ENCODE results near the gene SCRN1.

Gene SCRN1

DNA sequence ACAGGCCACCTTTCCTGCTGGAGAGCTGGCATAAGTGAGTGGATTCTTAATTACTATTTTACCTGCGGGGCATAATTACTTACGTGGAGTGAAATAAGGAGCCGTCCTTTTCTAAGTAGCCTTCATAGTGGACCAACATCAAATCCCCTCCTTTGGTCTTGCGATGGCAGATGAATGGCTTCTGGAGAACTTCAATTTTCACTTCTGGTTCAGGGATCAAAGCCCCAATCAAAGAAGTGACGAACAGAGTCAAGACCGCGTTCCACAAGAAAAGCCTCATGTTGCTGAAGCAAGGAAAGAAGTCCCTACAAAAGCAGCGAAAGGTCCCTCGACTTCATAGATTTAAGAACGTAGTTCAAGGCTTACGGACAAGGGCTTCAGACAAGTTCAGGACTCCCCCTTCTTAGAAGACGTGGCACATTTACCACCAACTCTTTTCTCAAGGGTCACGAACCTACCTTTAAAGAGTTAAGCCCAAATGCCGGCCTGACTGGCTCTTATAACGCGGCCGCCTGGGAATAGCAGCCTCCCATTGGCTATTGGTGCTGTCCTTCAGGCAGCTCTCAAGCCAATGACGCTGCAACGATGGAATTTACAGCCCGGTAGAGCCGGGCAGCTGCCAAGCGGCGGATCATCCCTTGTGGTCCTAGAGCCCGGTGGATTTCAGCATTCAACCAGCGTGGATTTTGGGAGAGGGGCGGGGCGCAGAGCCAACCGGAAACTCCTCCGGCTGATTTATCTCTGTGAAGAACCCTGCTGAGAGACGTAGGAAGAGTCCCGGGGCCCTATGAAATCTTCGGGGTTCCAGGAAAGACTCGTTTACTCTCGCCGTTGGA lies 36.8 kb upstream of the SCRN1 start, which contains the start of gene FKBP14:
Gene FKBP14, minus strand, starts transcription at position 474 of the 836 bp plus-strand sequence. Its CDS starts 194 bp downstream, at position 280.
- no peaks in the 10 kb centered on the region for H3K36me3 ChIP-seq (ENCODE audit: control insufficient read depth, insufficient read depth, low read length)
- H3K9me3 ChIP-seq (ENCODE audit: control insufficient read depth, low read length) = no peaks in the 10 kb centered on the region
- no peaks in the 10 kb centered on the region for H3K27me3 ChIP-seq (ENCODE audit: control insufficient read depth, insufficient read depth, low read length)
- H3K4me1 ChIP-seq (ENCODE audit: control insufficient read depth, insufficient read depth, low read length) = no peaks in the 10 kb centered on the region
- H3K4me3 ChIP-seq (ENCODE audit: low read length) = peak within 1 kb of the TSS; percentile 43
- H3K9ac ChIP-seq (ENCODE audit: low read length) = peak within 1 kb of the TSS; percentile 69

GRCh38 chr7:30023524-30023923 lies 33.9 kb upstream of the SCRN1 start:
- H3K9me3 ChIP-seq (ENCODE audit: control insufficient read depth, low read length) = no peaks in the 10 kb centered on the region
- no peaks in the 10 kb centered on the region for H3K4me1 ChIP-seq (ENCODE audit: control insufficient read depth, insufficient read depth, low read length)
- H3K36me3 ChIP-seq (ENCODE audit: control insufficient read depth, insufficient read depth, low read length) = no peaks in the 10 kb centered on the region
- no peak overlapping the region for H3K4me3 ChIP-seq (ENCODE audit: low read length)
- H3K27me3 ChIP-seq (ENCODE audit: control insufficient read depth, insufficient read depth, low read length) = no peaks in the 10 kb centered on the region
- no peak overlapping the region for H3K9ac ChIP-seq (ENCODE audit: low read length)

DNA sequence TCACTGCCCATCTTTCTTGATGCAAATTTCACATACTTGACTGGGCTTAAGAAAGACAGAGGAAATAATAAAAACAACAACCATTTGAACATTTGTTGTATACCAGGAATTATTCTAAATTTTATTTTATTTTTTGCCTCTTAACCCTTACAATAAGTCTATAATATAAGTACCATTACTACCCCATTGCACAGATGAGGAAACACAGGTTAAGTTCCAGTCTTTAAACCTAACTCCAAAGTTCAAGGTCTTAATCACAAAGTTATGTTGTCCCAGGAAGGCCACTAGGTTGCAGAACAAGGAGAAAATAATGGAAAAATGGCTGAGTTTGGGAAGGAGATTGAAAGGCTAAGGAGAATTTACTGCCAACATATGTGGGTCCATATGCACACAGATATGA lies 33.4 kb upstream of the SCRN1 start:
- H3K4me1 ChIP-seq (ENCODE audit: control insufficient read depth, insufficient read depth, low read length) = no peaks in the 10 kb centered on the region
- H3K4me3 ChIP-seq (ENCODE audit: low read length) = no peak overlapping the region
- H3K9me3 ChIP-seq (ENCODE audit: control insufficient read depth, low read length) = no peaks in the 10 kb centered on the region
- no peak overlapping the region for H3K9ac ChIP-seq (ENCODE audit: low read length)
- H3K36me3 ChIP-seq (ENCODE audit: control insufficient read depth, insufficient read depth, low read length) = no peaks in the 10 kb centered on the region
- H3K27me3 ChIP-seq (ENCODE audit: control insufficient read depth, insufficient read depth, low read length) = no peaks in the 10 kb centered on the region

DNA sequence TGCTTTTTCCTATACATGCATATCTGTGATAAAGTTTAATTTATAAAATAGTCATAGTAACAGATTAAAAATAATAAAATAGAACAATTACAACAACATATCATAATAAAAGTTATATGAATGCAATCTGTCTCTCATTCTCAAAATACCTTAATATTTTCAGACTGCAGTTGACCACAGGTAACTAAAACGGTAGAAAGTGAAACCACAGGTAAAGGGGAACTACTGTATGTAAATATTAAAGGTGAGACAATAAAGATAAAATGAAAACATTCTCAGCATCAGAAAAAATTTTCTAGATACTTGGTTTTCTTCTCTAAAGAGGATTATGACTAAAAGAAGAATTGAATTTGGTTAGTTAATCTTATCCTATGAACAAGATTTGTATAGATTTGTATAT lies 30.9 kb upstream of the SCRN1 start:
- no peak overlapping the region for H3K4me3 ChIP-seq (ENCODE audit: low read length)
- H3K9ac ChIP-seq (ENCODE audit: low read length) = no peak overlapping the region
- H3K27me3 ChIP-seq (ENCODE audit: control insufficient read depth, insufficient read depth, low read length) = no peaks in the 10 kb centered on the region
- no peaks in the 10 kb centered on the region for H3K4me1 ChIP-seq (ENCODE audit: control insufficient read depth, insufficient read depth, low read length)
- no peaks in the 10 kb centered on the region for H3K9me3 ChIP-seq (ENCODE audit: control insufficient read depth, low read length)
- no peaks in the 10 kb centered on the region for H3K36me3 ChIP-seq (ENCODE audit: control insufficient read depth, insufficient read depth, low read length)

- H3K9ac ChIP-seq (ENCODE audit: low read length) = no peak overlapping the region
- H3K9me3 ChIP-seq (ENCODE audit: control insufficient read depth, low read length) = no peaks in the 10 kb centered on the region
- no peaks in the 10 kb centered on the region for H3K4me1 ChIP-seq (ENCODE audit: control insufficient read depth, insufficient read depth, low read length)
- no peaks in the 10 kb centered on the region for H3K36me3 ChIP-seq (ENCODE audit: control insufficient read depth, insufficient read depth, low read length)
- H3K27me3 ChIP-seq (ENCODE audit: control insufficient read depth, insufficient read depth, low read length) = no peaks in the 10 kb centered on the region
- no peak overlapping the region for H3K4me3 ChIP-seq (ENCODE audit: low read length)
These were observed 30.4 kb upstream of the SCRN1 start for GRCh38 chr7:30019960-30020359.

DNA sequence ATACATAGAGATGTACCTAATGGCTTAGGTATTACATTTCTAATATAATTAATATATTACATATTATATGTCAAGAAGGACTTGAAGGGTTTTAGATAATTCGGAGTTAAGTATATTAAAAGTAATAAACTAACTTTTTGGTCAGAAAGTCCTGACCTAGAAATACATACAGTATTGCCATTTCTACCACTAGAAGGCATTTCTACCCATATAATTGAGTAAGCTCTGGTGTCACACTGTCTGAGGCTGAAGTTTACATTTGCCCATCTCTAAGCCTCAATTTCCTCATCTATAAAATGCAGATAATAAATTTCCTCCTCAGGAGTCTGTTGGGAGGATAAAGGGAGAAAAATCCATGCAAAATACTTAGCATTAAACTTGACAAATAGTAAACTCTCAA lies 29.8 kb upstream of the SCRN1 start:
- Histone ChIP-seq H3K9ac (ENCODE audit: low read length) (no peak overlapping the region), H3K4me3 (ENCODE audit: low read length) (no peak overlapping the region), H3K9me3 (ENCODE audit: control insufficient read depth, low read length) (no peaks in the 10 kb centered on the region), H3K36me3 (ENCODE audit: control insufficient read depth, insufficient read depth, low read length) (no peaks in the 10 kb centered on the region), H3K27me3 (ENCODE audit: control insufficient read depth, insufficient read depth, low read length) (no peaks in the 10 kb centered on the region), H3K4me1 (ENCODE audit: control insufficient read depth, insufficient read depth, low read length) (no peaks in the 10 kb centered on the region)

- H3K9me3 ChIP-seq (ENCODE audit: control insufficient read depth, low read length) = no peaks in the 10 kb centered on the region
These were observed 28.9 kb upstream of the SCRN1 start for GRCh38 chr7:30018451-30018850.

DNA sequence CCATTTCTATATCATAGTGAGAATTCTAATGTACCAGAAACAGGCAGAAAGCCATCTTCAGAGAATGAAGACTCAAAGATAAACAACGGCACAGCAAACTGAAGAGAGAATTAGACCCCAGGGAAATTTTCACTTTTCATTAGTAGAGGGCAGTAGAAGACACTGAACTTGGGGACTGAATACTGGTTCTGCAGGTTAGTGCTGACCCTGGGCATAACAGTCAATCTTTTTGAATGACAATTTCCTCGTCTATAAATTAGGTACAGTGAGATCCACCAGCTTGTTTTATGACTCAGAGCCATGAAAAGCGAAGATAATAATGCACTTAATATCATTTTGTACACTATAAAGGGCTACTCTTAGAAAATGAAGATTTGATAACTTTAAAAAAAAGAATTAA lies 23.2 kb upstream of the SCRN1 start:
- Histone ChIP-seq H3K27me3 (ENCODE audit: control insufficient read depth, insufficient read depth, low read length) (no peaks in the 10 kb centered on the region), H3K36me3 (ENCODE audit: control insufficient read depth, insufficient read depth, low read length) (no peaks in the 10 kb centered on the region), H3K4me1 (ENCODE audit: control insufficient read depth, insufficient read depth, low read length) (no peaks in the 10 kb centered on the region), H3K4me3 (ENCODE audit: low read length) (no peak overlapping the region), H3K9ac (ENCODE audit: low read length) (no peak overlapping the region), H3K9me3 (ENCODE audit: control insufficient read depth, low read length) (no peaks in the 10 kb centered on the region)

More at GRCh38 chr7:30018451-30018850, 28.9 kb upstream of the SCRN1 start:
- H3K4me3 ChIP-seq (ENCODE audit: low read length) = no peak overlapping the region
- no peaks in the 10 kb centered on the region for H3K27me3 ChIP-seq (ENCODE audit: control insufficient read depth, insufficient read depth, low read length)
- no peaks in the 10 kb centered on the region for H3K36me3 ChIP-seq (ENCODE audit: control insufficient read depth, insufficient read depth, low read length)
- H3K4me1 ChIP-seq (ENCODE audit: control insufficient read depth, insufficient read depth, low read length) = no peaks in the 10 kb centered on the region
- H3K9ac ChIP-seq (ENCODE audit: low read length) = no peak overlapping the region

DNA sequence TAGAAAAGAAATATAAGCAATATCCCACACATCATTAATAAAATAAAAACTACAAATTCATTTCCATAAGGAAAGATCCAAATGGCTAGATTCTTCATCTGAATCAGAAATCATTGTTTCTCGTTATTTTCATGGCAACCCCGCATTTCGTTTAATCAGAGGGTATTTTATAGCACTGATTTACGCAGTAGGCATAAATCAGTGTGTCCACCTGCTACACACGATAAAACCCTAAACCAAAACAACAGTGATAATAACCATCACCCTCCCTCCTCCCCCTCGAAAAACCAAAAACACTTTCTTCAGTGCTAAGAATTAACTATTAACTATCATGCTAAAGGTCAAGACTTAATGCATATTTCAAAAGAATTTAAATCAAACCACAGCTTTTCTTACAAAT lies 20.4 kb upstream of the SCRN1 start:
- no peaks in the 10 kb centered on the region for H3K9me3 ChIP-seq (ENCODE audit: control insufficient read depth, low read length)
- H3K9ac ChIP-seq (ENCODE audit: low read length) = no peak overlapping the region
- H3K4me1 ChIP-seq (ENCODE audit: control insufficient read depth, insufficient read depth, low read length) = no peaks in the 10 kb centered on the region
- H3K4me3 ChIP-seq (ENCODE audit: low read length) = no peak overlapping the region
- no peaks in the 10 kb centered on the region for H3K27me3 ChIP-seq (ENCODE audit: control insufficient read depth, insufficient read depth, low read length)
- no peaks in the 10 kb centered on the region for H3K36me3 ChIP-seq (ENCODE audit: control insufficient read depth, insufficient read depth, low read length)

GRCh38 chr7:30005464-30005863 lies 15.9 kb upstream of the SCRN1 start:
- Histone ChIP-seq H3K4me3 (ENCODE audit: low read length) (no peak overlapping the region), H3K27me3 (ENCODE audit: control insufficient read depth, insufficient read depth, low read length) (no peaks in the 10 kb centered on the region), H3K9me3 (ENCODE audit: control insufficient read depth, low read length) (no peaks in the 10 kb centered on the region), H3K4me1 (ENCODE audit: control insufficient read depth, insufficient read depth, low read length) (no peaks in the 10 kb centered on the region), H3K36me3 (ENCODE audit: control insufficient read depth, insufficient read depth, low read length) (no peaks in the 10 kb centered on the region), H3K9ac (ENCODE audit: low read length) (no peak overlapping the region)

- no peak overlapping the region for H3K9ac ChIP-seq (ENCODE audit: low read length)
- H3K9me3 ChIP-seq (ENCODE audit: control insufficient read depth, low read length) = no peaks in the 10 kb centered on the region
- no peak overlapping the region for H3K4me3 ChIP-seq (ENCODE audit: low read length)
- H3K36me3 ChIP-seq (ENCODE audit: control insufficient read depth, insufficient read depth, low read length) = no peaks in the 10 kb centered on the region
- no peaks in the 10 kb centered on the region for H3K27me3 ChIP-seq (ENCODE audit: control insufficient read depth, insufficient read depth, low read length)
- no peaks in the 10 kb centered on the region for H3K4me1 ChIP-seq (ENCODE audit: control insufficient read depth, insufficient read depth, low read length)
These were observed 13.5 kb upstream of the SCRN1 start for GRCh38 chr7:30003098-30003497.

- no peaks in the 10 kb centered on the region for H3K27me3 ChIP-seq (ENCODE audit: control insufficient read depth, insufficient read depth, low read length)
- no peaks in the 10 kb centered on the region for H3K9me3 ChIP-seq (ENCODE audit: control insufficient read depth, low read length)
- no peaks in the 10 kb centered on the region for H3K36me3 ChIP-seq (ENCODE audit: control insufficient read depth, insufficient read depth, low read length)
- no peak overlapping the region for H3K4me3 ChIP-seq (ENCODE audit: low read length)
- no peak overlapping the region for H3K9ac ChIP-seq (ENCODE audit: low read length)
- no peaks in the 10 kb centered on the region for H3K4me1 ChIP-seq (ENCODE audit: control insufficient read depth, insufficient read depth, low read length)
These were observed 12.4 kb upstream of the SCRN1 start for GRCh38 chr7:30001998-30002397.

Measured in mucosa of stomach (tissue), 1 donor.